ENCODE results near the gene RHOBTB1.

- no peak for TF ChIP-seq CTCF (IDR thresholded peaks at IDR 0.05; ENCODE audit: low read depth, low read length)
- TF ChIP-seq POLR2A (IDR thresholded peaks at IDR 0.05; ENCODE audit: extremely low read depth, insufficient read length): no peak
Observed at GRCh38 chr10:60974463-60975149, 30.6 kb upstream of the RHOBTB1 start.
